WTC11 (cell line): ENCODE results near the gene SCG5. TPM values are rescaled to one million over a fixed set of nuclear protein-coding genes. Genes with fewer than 3 reads are reported as not detected.

Experiments used
- ATAC-seq: fragments of 200-7000 bp; cut with Tn5 transposase; 2 replicates; pipeline ENCODE4 v1.10.0; 2021; ENCODE audit warnings: mild to moderate bottlenecking, moderate library complexity
- CTCF ChIA-PET: fragments of 300-600 bp; sonication (Branson Sonifier 250); formaldehyde crosslinking; loops from one replicate; lab custom pipeline; 2021; ENCODE audit warnings: antibody characterized with exemption; lab: Charles Lee
- POLR2A ChIA-PET: fragments of 350-600 bp; sonication (Branson Sonifier 250); formaldehyde crosslinking; loops from one replicate; lab custom pipeline; 2021; ENCODE audit warnings: antibody characterized with exemption; lab: Charles Lee
- DNase-seq: peaks from one replicate; pipeline ENCODE4 v3.0.0; 2021; ENCODE audit warnings: low spot score
- H3K27ac Mint-ChIP-seq: 2 replicates; pipeline ENCODE4 v1.8.0; 2021; ENCODE audit warnings: mixed read lengths
- H3K27me3 Mint-ChIP-seq: 2 replicates; pipeline ENCODE4 v1.8.0; 2021; ENCODE audit warnings: low read depth, mild to moderate bottlenecking, moderate library complexity, mixed read lengths
- H3K36me3 Mint-ChIP-seq: 2 replicates; pipeline ENCODE4 v1.8.0; 2021; ENCODE audit warnings: mixed read lengths
- H3K4me1 Mint-ChIP-seq: 2 replicates; pipeline ENCODE4 v1.8.0; 2022; ENCODE audit warnings: mixed read lengths
- H3K4me3 Mint-ChIP-seq: 2 replicates; pipeline ENCODE4 v1.8.0; 2021; ENCODE audit warnings: mild to moderate bottlenecking, moderate library complexity, mixed read lengths
- H3K9me3 Mint-ChIP-seq: 2 replicates; pipeline ENCODE4 v1.8.0; 2021; ENCODE audit warnings: mixed read lengths
- ATF1 ChIP-seq: sonication (generic); formaldehyde crosslinking; IDR thresholded peaks from 2 replicates; pipeline ENCODE4 v1.8.1; 2023; ENCODE audit warnings: mild to moderate bottlenecking, moderate library complexity, missing genetic modification reagents
- CREM ChIP-seq: sonication (generic); formaldehyde crosslinking; IDR thresholded peaks from 2 replicates; pipeline ENCODE4 v1.8.1; 2022; ENCODE audit warnings: mild to moderate bottlenecking, missing genetic modification reagents, moderate library complexity
- ESRRA ChIP-seq: sonication (generic); formaldehyde crosslinking; IDR thresholded peaks from 2 replicates; pipeline ENCODE4 v1.8.1; 2022; ENCODE audit warnings: mild to moderate bottlenecking, missing genetic modification reagents, borderline replicate concordance
- GABPB1 ChIP-seq: sonication (generic); formaldehyde crosslinking; IDR thresholded peaks from 2 replicates; pipeline ENCODE4 v1.8.1; 2023; ENCODE audit warnings: mild to moderate bottlenecking, missing genetic modification reagents
- GRHL2 ChIP-seq: fragments of 250-450 bp; sonication (Bioruptor Pico); IDR thresholded peaks from 2 replicates; pipeline ENCODE4 v1.8.0; 2022; ENCODE audit warnings: mild to moderate bottlenecking, moderate library complexity; ENCODE audit not compliant: insufficient replicate concordance, severe bottlenecking
- HMGA2 ChIP-seq: fragments of 250-450 bp; sonication (Bioruptor Pico); IDR thresholded peaks from 2 replicates; pipeline ENCODE4 v1.4.0; 2021; ENCODE audit warnings: mild to moderate bottlenecking, moderate library complexity
- MXD4 ChIP-seq: fragments of 250-450 bp; sonication (Bioruptor Pico); IDR thresholded peaks from 2 replicates; pipeline ENCODE4 v1.8.0; 2021; ENCODE audit warnings: mild to moderate bottlenecking, moderate library complexity, borderline replicate concordance
- MYBL2 ChIP-seq: sonication (generic); formaldehyde crosslinking; IDR thresholded peaks from 2 replicates; pipeline ENCODE4 v1.8.1; 2023; ENCODE audit warnings: mild to moderate bottlenecking, moderate library complexity, missing genetic modification reagents
- RORB ChIP-seq: fragments of 250-450 bp; sonication (Bioruptor Pico); IDR thresholded peaks from 2 replicates; pipeline ENCODE4 v1.9.0; 2021; ENCODE audit warnings: mild to moderate bottlenecking
- SMAD3 ChIP-seq: sonication (generic); formaldehyde crosslinking; IDR thresholded peaks from 2 replicates; pipeline ENCODE4 v1.8.0; 2022; ENCODE audit warnings: missing genetic modification reagents, mild to moderate bottlenecking, borderline replicate concordance
- TEAD1 ChIP-seq: sonication (generic); formaldehyde crosslinking; IDR thresholded peaks from 2 replicates; pipeline ENCODE4 v1.8.0; 2022; ENCODE audit warnings: mild to moderate bottlenecking, missing genetic modification reagents
- total RNA-seq: library from RNA; stranded (reverse); gene quantifications from 3 replicates; pipeline ENCODE4 v1.2.3, GENCODE V29; 2021
- TF ChIP-seq, protein P1 (sequence below): fragments of 250-450 bp; sonication (Bioruptor Pico); IDR thresholded peaks from 2 replicates; pipeline ENCODE4 v1.9.0; 2021; ENCODE audit warnings: mild to moderate bottlenecking
- TF ChIP-seq, protein P2 (sequence below): fragments of 250-450 bp; sonication (Bioruptor Pico); IDR thresholded peaks from 2 replicates; pipeline ENCODE4 v1.9.0; 2021; ENCODE audit warnings: mild to moderate bottlenecking
- TF ChIP-seq, protein P3 (sequence below): fragments of 250-450 bp; sonication (Bioruptor Pico); IDR thresholded peaks from 2 replicates; pipeline ENCODE4 v1.8.0; 2021; ENCODE audit warnings: mild to moderate bottlenecking
- TF ChIP-seq, protein P4 (sequence below): sonication (generic); formaldehyde crosslinking; IDR thresholded peaks from 2 replicates; pipeline ENCODE4 v1.8.1; 2023; ENCODE audit warnings: mild to moderate bottlenecking, missing genetic modification reagents
- TF ChIP-seq, protein P5 (sequence below): sonication (generic); formaldehyde crosslinking; IDR thresholded peaks from 2 replicates; pipeline ENCODE4 v1.8.1; 2022; ENCODE audit warnings: missing genetic modification reagents, borderline replicate concordance
- TF ChIP-seq, protein P6 (sequence below): fragments of 250-450 bp; sonication (Bioruptor Pico); IDR thresholded peaks from 2 replicates; pipeline ENCODE4 v1.9.0; 2021; ENCODE audit warnings: moderate library complexity, mild to moderate bottlenecking, inconsistent platforms, borderline replicate concordance
- TF ChIP-seq, protein P7 (sequence below): sonication (generic); formaldehyde crosslinking; IDR thresholded peaks from 2 replicates; pipeline ENCODE4 v1.8.0; 2023; ENCODE audit warnings: missing genetic modification reagents

Gene SCG5
- total RNA-seq, 1 experiment from 2014 or later = 14.2 TPM

DNA sequence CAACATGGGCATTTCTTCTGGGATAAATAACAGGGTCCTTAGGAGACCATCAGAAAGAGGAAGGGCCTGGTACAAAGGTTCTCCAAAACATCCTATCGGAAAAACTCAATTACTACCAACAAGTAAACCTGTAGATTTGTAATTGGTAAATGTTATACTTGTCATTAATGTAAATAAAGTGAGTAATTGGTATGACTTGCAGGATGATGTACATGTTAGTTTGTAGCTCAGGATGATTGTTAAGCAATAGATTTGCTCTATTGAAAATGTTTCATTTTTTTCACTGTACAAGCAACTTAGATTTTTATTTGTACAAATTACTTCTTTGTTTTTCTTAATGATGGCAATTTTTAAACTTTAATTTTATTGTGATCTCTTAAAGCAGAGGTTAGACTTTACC, 3.8 kb upstream of the SCG5 start:
- no peak for ATAC-seq
- Mint-ChIP-seq H3K4me3 (no peak overlapping the region), H3K27me3 (no peaks in the 10 kb centered on the region), H3K9me3 (no peaks in the 10 kb centered on the region), H3K4me1 (peaks cover 13% of the 10 kb centered on the region), H3K36me3 (peaks cover 53% of the 10 kb centered on the region), H3K27ac (no peak overlapping the region)
- TF ChIP-seq, protein P1, sequence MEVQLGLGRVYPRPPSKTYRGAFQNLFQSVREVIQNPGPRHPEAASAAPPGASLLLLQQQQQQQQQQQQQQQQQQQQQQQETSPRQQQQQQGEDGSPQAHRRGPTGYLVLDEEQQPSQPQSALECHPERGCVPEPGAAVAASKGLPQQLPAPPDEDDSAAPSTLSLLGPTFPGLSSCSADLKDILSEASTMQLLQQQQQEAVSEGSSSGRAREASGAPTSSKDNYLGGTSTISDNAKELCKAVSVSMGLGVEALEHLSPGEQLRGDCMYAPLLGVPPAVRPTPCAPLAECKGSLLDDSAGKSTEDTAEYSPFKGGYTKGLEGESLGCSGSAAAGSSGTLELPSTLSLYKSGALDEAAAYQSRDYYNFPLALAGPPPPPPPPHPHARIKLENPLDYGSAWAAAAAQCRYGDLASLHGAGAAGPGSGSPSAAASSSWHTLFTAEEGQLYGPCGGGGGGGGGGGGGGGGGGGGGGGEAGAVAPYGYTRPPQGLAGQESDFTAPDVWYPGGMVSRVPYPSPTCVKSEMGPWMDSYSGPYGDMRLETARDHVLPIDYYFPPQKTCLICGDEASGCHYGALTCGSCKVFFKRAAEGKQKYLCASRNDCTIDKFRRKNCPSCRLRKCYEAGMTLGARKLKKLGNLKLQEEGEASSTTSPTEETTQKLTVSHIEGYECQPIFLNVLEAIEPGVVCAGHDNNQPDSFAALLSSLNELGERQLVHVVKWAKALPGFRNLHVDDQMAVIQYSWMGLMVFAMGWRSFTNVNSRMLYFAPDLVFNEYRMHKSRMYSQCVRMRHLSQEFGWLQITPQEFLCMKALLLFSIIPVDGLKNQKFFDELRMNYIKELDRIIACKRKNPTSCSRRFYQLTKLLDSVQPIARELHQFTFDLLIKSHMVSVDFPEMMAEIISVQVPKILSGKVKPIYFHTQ (CRISPR knock-in tag) = no peak
- TF ChIP-seq RORB (CRISPR knock-in tag) = no peak
- no peak for TF ChIP-seq MYBL2 (CRISPR knock-in tag)
- TF ChIP-seq, protein P2, sequence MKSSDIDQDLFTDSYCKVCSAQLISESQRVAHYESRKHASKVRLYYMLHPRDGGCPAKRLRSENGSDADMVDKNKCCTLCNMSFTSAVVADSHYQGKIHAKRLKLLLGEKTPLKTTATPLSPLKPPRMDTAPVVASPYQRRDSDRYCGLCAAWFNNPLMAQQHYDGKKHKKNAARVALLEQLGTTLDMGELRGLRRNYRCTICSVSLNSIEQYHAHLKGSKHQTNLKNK (CRISPR knock-in tag) = no peak
- TF ChIP-seq, protein P3, sequence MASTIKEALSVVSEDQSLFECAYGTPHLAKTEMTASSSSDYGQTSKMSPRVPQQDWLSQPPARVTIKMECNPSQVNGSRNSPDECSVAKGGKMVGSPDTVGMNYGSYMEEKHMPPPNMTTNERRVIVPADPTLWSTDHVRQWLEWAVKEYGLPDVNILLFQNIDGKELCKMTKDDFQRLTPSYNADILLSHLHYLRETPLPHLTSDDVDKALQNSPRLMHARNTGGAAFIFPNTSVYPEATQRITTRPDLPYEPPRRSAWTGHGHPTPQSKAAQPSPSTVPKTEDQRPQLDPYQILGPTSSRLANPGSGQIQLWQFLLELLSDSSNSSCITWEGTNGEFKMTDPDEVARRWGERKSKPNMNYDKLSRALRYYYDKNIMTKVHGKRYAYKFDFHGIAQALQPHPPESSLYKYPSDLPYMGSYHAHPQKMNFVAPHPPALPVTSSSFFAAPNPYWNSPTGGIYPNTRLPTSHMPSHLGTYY (CRISPR knock-in tag) = no peak
- no peak for TF ChIP-seq ESRRA (CRISPR knock-in tag)
- CTCF ChIA-PET = no interaction called here
- no peak for DNase-seq
- POLR2A ChIA-PET = no interaction called here

DNA sequence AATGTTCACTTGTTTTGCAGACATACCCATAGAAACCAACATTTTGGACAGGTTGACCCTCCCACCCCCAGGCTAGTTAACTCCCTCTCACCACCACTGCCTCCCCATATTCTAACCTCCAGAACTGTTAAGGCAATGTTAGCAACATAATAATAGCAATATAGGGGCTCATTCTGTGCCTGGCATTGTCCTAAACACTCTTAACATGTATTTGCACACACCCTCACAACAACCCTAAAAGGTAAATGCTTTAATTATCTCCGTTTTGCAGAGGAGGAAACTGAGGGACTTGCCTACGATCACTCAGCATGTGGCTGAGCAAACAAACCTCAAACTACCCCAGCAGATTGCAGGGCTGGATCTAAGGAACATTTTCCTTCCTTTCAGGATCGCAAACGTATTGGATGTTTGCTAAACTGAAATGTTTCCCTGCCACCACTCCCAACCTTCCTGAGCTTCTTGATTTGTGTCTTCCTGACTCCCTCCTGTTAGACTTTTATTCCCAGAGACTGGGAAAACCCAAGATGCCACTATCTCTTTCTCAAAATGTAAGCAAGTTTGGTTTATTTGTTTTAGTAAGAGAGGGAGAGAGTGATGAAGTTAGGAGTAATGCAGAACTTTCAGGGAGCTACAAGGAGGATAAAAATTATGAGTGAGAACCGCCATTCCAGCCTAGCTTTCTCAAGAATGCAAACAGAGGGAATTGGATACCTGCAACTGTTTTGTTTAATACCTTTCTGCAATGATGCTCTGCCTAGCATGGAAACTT, 1.3 kb downstream of the SCG5 start:
- Mint-ChIP-seq H3K27me3 (no peaks in the 10 kb centered on the region), H3K4me1 (peaks cover 40% of the 10 kb centered on the region), H3K27ac (peak overlapping the region; percentile 91), H3K36me3 (peaks cover 12% of the 10 kb centered on the region; the same call in 1 of the 2 replicates), H3K4me3 (peak overlapping the region; percentile 89), H3K9me3 (no peaks in the 10 kb centered on the region)
- no peak for DNase-seq
- ATAC-seq = no peak
- ChIA-PET POLR2A (interaction anchor here (0.7 kb wide), 1 partner anchor 676 kb away, joined by 4 read pairs; no protein-coding TSS in a partner anchor), CTCF (interaction anchor here (0.6 to 1.3 kb wide), 3 partner anchors 8 to 962 kb away, joined by 3 to 7 read pairs (median 5); no protein-coding TSS in a partner anchor)
- TF ChIP-seq, protein P4, sequence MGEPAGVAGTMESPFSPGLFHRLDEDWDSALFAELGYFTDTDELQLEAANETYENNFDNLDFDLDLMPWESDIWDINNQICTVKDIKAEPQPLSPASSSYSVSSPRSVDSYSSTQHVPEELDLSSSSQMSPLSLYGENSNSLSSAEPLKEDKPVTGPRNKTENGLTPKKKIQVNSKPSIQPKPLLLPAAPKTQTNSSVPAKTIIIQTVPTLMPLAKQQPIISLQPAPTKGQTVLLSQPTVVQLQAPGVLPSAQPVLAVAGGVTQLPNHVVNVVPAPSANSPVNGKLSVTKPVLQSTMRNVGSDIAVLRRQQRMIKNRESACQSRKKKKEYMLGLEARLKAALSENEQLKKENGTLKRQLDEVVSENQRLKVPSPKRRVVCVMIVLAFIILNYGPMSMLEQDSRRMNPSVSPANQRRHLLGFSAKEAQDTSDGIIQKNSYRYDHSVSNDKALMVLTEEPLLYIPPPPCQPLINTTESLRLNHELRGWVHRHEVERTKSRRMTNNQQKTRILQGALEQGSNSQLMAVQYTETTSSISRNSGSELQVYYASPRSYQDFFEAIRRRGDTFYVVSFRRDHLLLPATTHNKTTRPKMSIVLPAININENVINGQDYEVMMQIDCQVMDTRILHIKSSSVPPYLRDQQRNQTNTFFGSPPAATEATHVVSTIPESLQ (CRISPR knock-in tag) = no peak
- no peak for TF ChIP-seq MXD4
- TF ChIP-seq CREM = no peak
- TF ChIP-seq HMGA2 (CRISPR knock-in tag) = no peak
- no peak for TF ChIP-seq TEAD1 (CRISPR knock-in tag)
- no peak for TF ChIP-seq GRHL2
- TF ChIP-seq, protein P5, sequence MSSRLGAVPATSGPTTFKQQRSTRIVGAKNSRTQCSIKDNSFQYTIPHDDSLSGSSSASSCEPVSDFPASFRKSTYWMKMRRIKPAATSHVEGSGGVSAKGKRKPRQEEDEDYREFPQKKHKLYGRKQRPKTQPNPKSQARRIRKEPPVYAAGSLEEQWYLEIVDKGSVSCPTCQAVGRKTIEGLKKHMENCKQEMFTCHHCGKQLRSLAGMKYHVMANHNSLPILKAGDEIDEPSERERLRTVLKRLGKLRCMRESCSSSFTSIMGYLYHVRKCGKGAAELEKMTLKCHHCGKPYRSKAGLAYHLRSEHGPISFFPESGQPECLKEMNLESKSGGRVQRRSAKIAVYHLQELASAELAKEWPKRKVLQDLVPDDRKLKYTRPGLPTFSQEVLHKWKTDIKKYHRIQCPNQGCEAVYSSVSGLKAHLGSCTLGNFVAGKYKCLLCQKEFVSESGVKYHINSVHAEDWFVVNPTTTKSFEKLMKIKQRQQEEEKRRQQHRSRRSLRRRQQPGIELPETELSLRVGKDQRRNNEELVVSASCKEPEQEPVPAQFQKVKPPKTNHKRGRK (CRISPR knock-in tag) = no peak
- TF ChIP-seq, protein P6, sequence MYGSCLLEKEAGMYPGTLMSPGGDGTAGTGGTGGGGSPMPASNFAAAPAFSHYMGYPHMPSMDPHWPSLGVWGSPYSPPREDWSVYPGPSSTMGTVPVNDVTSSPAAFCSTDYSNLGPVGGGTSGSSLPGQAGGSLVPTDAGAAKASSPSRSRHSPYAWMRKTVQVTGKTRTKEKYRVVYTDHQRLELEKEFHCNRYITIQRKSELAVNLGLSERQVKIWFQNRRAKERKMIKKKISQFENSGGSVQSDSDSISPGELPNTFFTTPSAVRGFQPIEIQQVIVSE (CRISPR knock-in tag) = no peak
- TF ChIP-seq ATF1 (CRISPR knock-in tag) = no peak
- TF ChIP-seq, protein P7, sequence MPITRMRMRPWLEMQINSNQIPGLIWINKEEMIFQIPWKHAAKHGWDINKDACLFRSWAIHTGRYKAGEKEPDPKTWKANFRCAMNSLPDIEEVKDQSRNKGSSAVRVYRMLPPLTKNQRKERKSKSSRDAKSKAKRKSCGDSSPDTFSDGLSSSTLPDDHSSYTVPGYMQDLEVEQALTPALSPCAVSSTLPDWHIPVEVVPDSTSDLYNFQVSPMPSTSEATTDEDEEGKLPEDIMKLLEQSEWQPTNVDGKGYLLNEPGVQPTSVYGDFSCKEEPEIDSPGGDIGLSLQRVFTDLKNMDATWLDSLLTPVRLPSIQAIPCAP (CRISPR knock-in tag) = no peak
- TF ChIP-seq, protein P1 (CRISPR knock-in tag) = no peak
- no peak for TF ChIP-seq GABPB1 (CRISPR knock-in tag)
- no peak for TF ChIP-seq SMAD3 (CRISPR knock-in tag)
